Sigmoid colon (tissue), 7 donors: ENCODE measurements around the gene PTPN14. TPM values are rescaled to one million over a fixed set of nuclear protein-coding genes. Genes with fewer than 3 reads are reported as not detected.
A peak's percentile ranks its signal among the peaks of the same experiment; 100 is the strongest.

Experiments used
- DNase-seq: peaks from one replicate; pipeline ENCODE4 v3.0.0-alpha.2; 2019
- H3K27ac ChIP-seq, 4 donors: fragments of 200-600 bp; sonication (generic); one replicate each; pipeline ENCODE4 v1.5.1; 2016 to 2019; ENCODE audit warnings: mild to moderate bottlenecking in 1 of 4
- H3K27me3 ChIP-seq, 3 donors: fragments of 200-600 bp; sonication (generic); one replicate each; pipeline ENCODE4 v1.5.1; 2019; ENCODE audit warnings: mild to moderate bottlenecking in 1 of 3
- H3K36me3 ChIP-seq, 4 donors: fragments of 200-600 bp; sonication (generic); one replicate each; pipeline ENCODE4 v1.5.1; 2016 to 2019
- H3K4me1 ChIP-seq, 4 donors: fragments of 200-600 bp; sonication (generic); one replicate each; pipeline ENCODE4 v1.5.1; 2017 to 2019
- H3K4me3 ChIP-seq, 4 donors: fragments of 200-600 bp; sonication (generic); one replicate each; pipeline ENCODE4 v1.5.1; 2017 to 2019; ENCODE audit warnings: mild to moderate bottlenecking in 2 of 4, moderate library complexity in 1 of 4
- H3K9me3 ChIP-seq, 4 donors: fragments of 200-600 bp in 3 of 4; sonication (generic) in 3 of 4; one replicate each; pipeline versions ENCODE4 v1.5.1 to v1.6.1; 2013 to 2019
- CTCF ChIP-seq, 4 experiments: fragments of 450-650 bp in 3 of 4; fragments of 200-600 bp in 1 of 4; IDR thresholded peaks; one replicate each; pipeline ENCODE4 v1.5.1; 2016 to 2019; ENCODE audit warnings: antibody characterized with exemption in 4 of 4, mild to moderate bottlenecking in 3 of 4, moderate library complexity in 2 of 4
- EP300 ChIP-seq, 4 donors: sonication (generic); formaldehyde crosslinking; IDR thresholded peaks; one replicate each; pipeline ENCODE4 v1.6.1; 2017; ENCODE audit warnings: antibody characterized with exemption in 4 of 4
- POLR2A ChIP-seq, 2 donors: fragments of 450-650 bp; IDR thresholded peaks; one replicate each; pipeline ENCODE4 v1.6.1; 2016; ENCODE audit warnings: antibody characterized with exemption in 2 of 2, mild to moderate bottlenecking in 2 of 2, moderate library complexity in 2 of 2
- POLR2AphosphoS5 ChIP-seq, 4 donors: sonication (generic); formaldehyde crosslinking; IDR thresholded peaks; one replicate each; pipeline ENCODE4 v1.6.1; 2017; ENCODE audit warnings: antibody characterized with exemption in 4 of 4
- WGBS, 2 donors: extraction: QIAGEN DNeasy Blood & Tissue Kit; methylation state at CpG; one replicate each; pipeline ENCODE4 v1.1.7; 2013; 5-methylcytosine and 5-hydroxymethylcytosine counted together
- intact Hi-C: fragments of 100-400 bp; cut with DNase I; formaldehyde crosslinking; loops from one replicate; pipeline ENCODE4 v1.15.1; 2023
- polyA plus RNA-seq, 3 donors: library from polyadenylated mRNA; stranded (reverse); fragments of 200-250 nt; gene quantifications; one replicate each; pipeline ENCODE4 v1.2.3, GENCODE V29; 2013
- total RNA-seq, 4 donors: library from RNA; depleted of rRNA; stranded (reverse); fragments of >200 nt; gene quantifications; one replicate each; pipeline ENCODE4 v1.1.0, GENCODE V29; 2016
- donor health status: healthy with polysubstance abuse.
- donor health status: Bipolar disorder and iron deficiency.
- donor health status: healthy.

PTPN14 gene
- total and polyA plus RNA-seq, 7 donors: 0.46 to 35.5 (median 20.1) TPM

- no peak for DNase-seq
- Histone ChIP-seq H3K9me3 (no peaks in the 10 kb centered on the region), H3K27me3 (no peaks in the 10 kb centered on the region), H3K27ac (no peak overlapping the region), H3K4me3 (no peak overlapping the region), H3K36me3 (no peaks in the 10 kb centered on the region), H3K4me1 (peaks cover 0 to 49% (median 35%) of the 10 kb centered on the region in 4 donors)
- TF ChIP-seq CTCF (IDR thresholded peaks at IDR 0.05) (no peak), POLR2AphosphoS5 (IDR thresholded peaks at IDR 0.05) (no peak)
- intact Hi-C loops: no loop called here
- 85 to 92% methylated on average over 8 of the region's 8 CpGs for WGBS, 2 donors
Measured at GRCh38 chr1:214422137-214422671, 129.2 kb downstream of the PTPN14 start.

GRCh38 chr1:214420833-214421232 lies 130.6 kb downstream of the PTPN14 start:
- 80 to 93% methylated on average over 2 of the region's 2 CpGs for WGBS, 2 donors
- Histone ChIP-seq H3K9me3 (no peaks in the 10 kb centered on the region), H3K27ac (peak overlapping the region in 1 of 4 donors; percentile 74), H3K36me3 (no peaks in the 10 kb centered on the region), H3K4me3 (no peak overlapping the region), H3K4me1 (peaks cover 0 to 58% (median 47%) of the 10 kb centered on the region in 4 donors), H3K27me3 (no peaks in the 10 kb centered on the region)
- no peak for TF ChIP-seq POLR2A (IDR thresholded peaks at IDR 0.05)
- no peak for TF ChIP-seq EP300 (IDR thresholded peaks at IDR 0.05)
- TF ChIP-seq CTCF (IDR thresholded peaks at IDR 0.05): no peak
- no peak for TF ChIP-seq POLR2AphosphoS5 (IDR thresholded peaks at IDR 0.05)
- intact Hi-C loops: no loop called here
- DNase-seq: no peak

- Histone ChIP-seq H3K27me3 (no peaks in the 10 kb centered on the region), H3K36me3 (no peaks in the 10 kb centered on the region), H3K4me1 (peaks cover 0 to 63% (median 50%) of the 10 kb centered on the region in 4 donors), H3K27ac (peak overlapping the region in 2 of 4 donors; percentile 71 to 74), H3K4me3 (no peak overlapping the region), H3K9me3 (no peaks in the 10 kb centered on the region)
- WGBS, 2 donors: 71 to 72% methylated on average over 1 of the region's 1 CpG
- TF ChIP-seq CTCF (IDR thresholded peaks at IDR 0.05) (no peak), POLR2A (IDR thresholded peaks at IDR 0.05) (no peak), POLR2AphosphoS5 (IDR thresholded peaks at IDR 0.05) (no peak), EP300 (IDR thresholded peaks at IDR 0.05) (no peak)
- no peak for DNase-seq
- intact Hi-C loops: no loop called here
Measured at GRCh38 chr1:214420341-214420740, 131.1 kb downstream of the PTPN14 start.

- Histone ChIP-seq H3K4me3 (no peak overlapping the region), H3K36me3 (no peaks in the 10 kb centered on the region), H3K9me3 (no peaks in the 10 kb centered on the region), H3K27me3 (no peaks in the 10 kb centered on the region), H3K27ac (peak overlapping the region; percentile 39 to 74 (median 64)), H3K4me1 (peaks cover 0 to 63% (median 51%) of the 10 kb centered on the region in 4 donors)
- 81 to 92% methylated on average over 3 of the region's 3 CpGs for WGBS, 2 donors
- no peak for TF ChIP-seq EP300 (IDR thresholded peaks at IDR 0.05)
- no peak for TF ChIP-seq POLR2AphosphoS5 (IDR thresholded peaks at IDR 0.05)
- TF ChIP-seq CTCF (IDR thresholded peaks at IDR 0.05): no peak
- TF ChIP-seq POLR2A (IDR thresholded peaks at IDR 0.05): no peak
- DNase-seq: no peak
- intact Hi-C loops: no loop called here
Measured at GRCh38 chr1:214419650-214420049, 131.8 kb downstream of the PTPN14 start.

GRCh38 chr1:214418391-214418790 lies 133.0 kb downstream of the PTPN14 start:
- Histone ChIP-seq H3K27ac (peak overlapping the region; percentile 57 to 74 (median 64)), H3K27me3 (no peaks in the 10 kb centered on the region)

More at GRCh38 chr1:214418391-214418790, 133.0 kb downstream of the PTPN14 start:
- DNase-seq: no peak
- Histone ChIP-seq H3K4me3 (no peak overlapping the region), H3K36me3 (no peaks in the 10 kb centered on the region), H3K4me1 (peaks cover 0 to 63% (median 51%) of the 10 kb centered on the region in 4 donors), H3K9me3 (no peaks in the 10 kb centered on the region)
- 4 to 15% methylated on average over 1 of the region's 1 CpG for WGBS, 2 donors
- intact Hi-C loops: no loop called here
- TF ChIP-seq POLR2A (IDR thresholded peaks at IDR 0.05): no peak
- no peak for TF ChIP-seq EP300 (IDR thresholded peaks at IDR 0.05)
- TF ChIP-seq CTCF (IDR thresholded peaks at IDR 0.05): no peak
- TF ChIP-seq POLR2AphosphoS5 (IDR thresholded peaks at IDR 0.05): no peak
